Pancreas (tissue), 10 donors: Measurements from ENCODE around the gene ITIH3. TPM values are rescaled to one million over a fixed set of nuclear protein-coding genes. Genes with fewer than 3 reads are reported as not detected.

Experiments used
- ATAC-seq, 4 donors: fragments of 200-7000 bp; cut with Tn5 transposase; one replicate each; pipeline versions ENCODE4 v1.8.0 to v1.9.1; 2020; ENCODE audit warnings: mild to moderate bottlenecking in 4 of 4, moderate library complexity in 4 of 4
- DNase-seq, 6 donors: peaks; one replicate each; pipeline ENCODE4 v3.0.0-alpha.2; 2020
- FAIRE-seq: peaks from 2 replicates; lab custom pipeline; 2012; peaks lifted over from hg19 to GRCh38; lab: Jason Lieb, UNC
- H3K27ac ChIP-seq, 4 donors: fragments of 200-600 bp; sonication (generic); 1 replicate in 3 of 4; 2 replicates in 1 of 4; pipeline versions ENCODE4 v1.5.0 to v1.8.0; 2020
- H3K27me3 ChIP-seq, 4 donors: fragments of 200-600 bp; one replicate each; pipeline ENCODE4 v1.8.0; 2021
- H3K36me3 ChIP-seq, 3 donors: fragments of 200-600 bp; sonication (generic) in 1 of 3; one replicate each; pipeline versions ENCODE4 v1.5.0 to v1.8.0; 2020 to 2021
- H3K4me1 ChIP-seq, 3 donors: fragments of 200-600 bp; one replicate each; pipeline ENCODE4 v1.8.0; 2021
- H3K4me3 ChIP-seq, 4 donors: fragments of 200-600 bp; sonication (generic) in 2 of 4; one replicate each; pipeline versions ENCODE4 v1.5.0 to v1.8.0; 2020 to 2021
- H3K9me3 ChIP-seq, 4 donors: fragments of 200-600 bp; one replicate each; pipeline ENCODE4 v1.8.0; 2021
- CTCF ChIP-seq, 4 donors: fragments of 200-600 bp; sonication (generic) in 3 of 4; IDR thresholded peaks; one replicate each; pipeline versions ENCODE4 v1.5.0 to v1.8.0; 2021; ENCODE audit warnings: antibody characterized with exemption in 4 of 4
- WGBS, 2 donors: extraction: QIAGEN DNeasy Blood & Tissue Kit; methylation state at CpG; one replicate each; pipeline ENCODE4 v1.1.7; 2013; 5-methylcytosine and 5-hydroxymethylcytosine counted together
- intact Hi-C, 3 donors: fragments of 100-400 bp; cut with DNase I; formaldehyde crosslinking; loops; one replicate each; pipeline versions ENCODE4 v1.11.1 to v1.14.2; 2022
- polyA plus RNA-seq, 2 donors: library from polyadenylated mRNA; stranded (reverse); fragments of 200-250 nt; gene quantifications; one replicate each; pipeline ENCODE4 v1.2.3, GENCODE V29; 2013
- total RNA-seq, 6 donors: library from RNA; stranded (reverse); fragmentation: NEBNext Ultra II Directional in 4 of 6; extraction: Animal tissue kit (Norgen Biotek cat#: 25700) in 4 of 6; gene quantifications; one replicate each; pipeline versions ENCODE4 v1.2.1 to v1.2.4, GENCODE V29; 2021 to 2023
- donor health status: healthy with polysubstance abuse.
- donor health status: DM: no; HTN: no; CAD: no; lungs with moderate emphysema.
- donor health status: DM: no; HTN: no; CAD: no.
- donor health status: control.
- donor health status: control.
- donor health status: Bipolar disorder and iron deficiency.
- donor health status: DM: yes; HTN: yes; CAD: no.
- donor health status: DM: no; HTN: no; CAD: no.
- donor health status: DM: no; HTN: no; CAD: no.
- donor health status: DM: yes; HTN: yes; CAD: no.

Gene ITIH3
- total and polyA plus RNA-seq, 8 donors: 0.29 to 2.1 (median 1.3) TPM; not detected in 2

- DNase-seq: no peak
- Histone ChIP-seq H3K4me1 (no peaks in the 10 kb centered on the region), H3K27ac (no peak overlapping the region), H3K27me3 (no peaks in the 10 kb centered on the region), H3K36me3 (peaks cover 0 to 12% (median 0%) of the 10 kb centered on the region in 3 donors), H3K9me3 (no peaks in the 10 kb centered on the region), H3K4me3 (no peak overlapping the region)
- FAIRE-seq: no peak
- intact Hi-C loops: no loop called here
- WGBS, 2 donors: 65 to 68% methylated on average over 11 of the region's 11 CpGs
- peak in 3 of 4 donors; percentile 8 to 27 (median 11) for TF ChIP-seq CTCF (IDR thresholded peaks at IDR 0.05)
- ATAC-seq: peak in 2 of 4 donors; percentile 52 to 59
These were observed 26.1 kb downstream of the ITIH3 start for GRCh38 chr3:52820736-52821135.

GRCh38 chr3:52822363-52822762, 27.8 kb downstream of the ITIH3 start:
- 88% methylated on average over 5 of the region's 5 CpGs for WGBS, 2 donors
- no peak for FAIRE-seq
- Histone ChIP-seq H3K4me1 (peaks cover 0 to 3% (median 0%) of the 10 kb centered on the region in 3 donors), H3K9me3 (no peaks in the 10 kb centered on the region), H3K27ac (no peak overlapping the region), H3K36me3 (peaks cover 0 to 12% (median 0%) of the 10 kb centered on the region in 3 donors), H3K4me3 (no peak overlapping the region), H3K27me3 (no peaks in the 10 kb centered on the region)
- TF ChIP-seq CTCF (IDR thresholded peaks at IDR 0.05): no peak
- ATAC-seq: no peak
- no peak for DNase-seq
- intact Hi-C loops: no loop called here

- no peak for FAIRE-seq
- TF ChIP-seq CTCF (IDR thresholded peaks at IDR 0.05): no peak
- H3K9me3 ChIP-seq: no peaks in the 10 kb centered on the region
These were observed 29.4 kb downstream of the ITIH3 start for GRCh38 chr3:52824037-52824436.

GRCh38 chr3:52827441-52827840, 32.8 kb downstream of the ITIH3 start:
- H3K4me1 ChIP-seq: peaks cover 0 to 27% (median 0%) of the 10 kb centered on the region in 3 donors
- no peaks in the 10 kb centered on the region for H3K27me3 ChIP-seq
- 77 to 79% methylated on average over 9 of the region's 9 CpGs for whole genome bisulfite sequencing, 2 donors
- H3K4me3 ChIP-seq: no peak overlapping the region
- H3K9me3 ChIP-seq: no peaks in the 10 kb centered on the region
- ATAC-seq (peak in 2 of 4 donors; percentile 1 to 2), DNase-seq (no peak), FAIRE-seq (no peak)
- no peak for TF ChIP-seq CTCF (IDR thresholded peaks at IDR 0.05)
- H3K27ac ChIP-seq: peak overlapping the region in 2 of 4 donors; percentile 9 to 50
- H3K36me3 ChIP-seq: peaks cover 0 to 12% (median 0%) of the 10 kb centered on the region in 3 donors
- intact Hi-C loops: no loop called here

More at GRCh38 chr3:52824037-52824436, 29.4 kb downstream of the ITIH3 start:
- Histone ChIP-seq H3K27ac (no peak overlapping the region), H3K4me3 (no peak overlapping the region), H3K4me1 (peaks cover 0 to 10% (median 0%) of the 10 kb centered on the region in 3 donors), H3K27me3 (no peaks in the 10 kb centered on the region), H3K36me3 (peaks cover 0 to 12% (median 0%) of the 10 kb centered on the region in 3 donors)
- no peak for ATAC-seq
- no peak for DNase-seq
- WGBS, 2 donors: 94 to 95% methylated on average over 10 of the region's 10 CpGs
- intact Hi-C loops: no loop called here

GRCh38 chr3:52827866-52828376, 33.3 kb downstream of the ITIH3 start:
- Histone ChIP-seq H3K4me1 (peaks cover 0 to 27% (median 0%) of the 10 kb centered on the region in 3 donors), H3K4me3 (no peak overlapping the region), H3K27me3 (no peaks in the 10 kb centered on the region), H3K27ac (peak overlapping the region in 2 of 4 donors; percentile 9 to 50), H3K36me3 (peaks cover 0 to 9% (median 0%) of the 10 kb centered on the region in 3 donors), H3K9me3 (no peaks in the 10 kb centered on the region)
- intact Hi-C loops: no loop called here
- WGBS, 2 donors: 30 to 35% methylated on average over 10 of the region's 10 CpGs
- TF ChIP-seq CTCF (IDR thresholded peaks at IDR 0.05): peak in 1 of 4 donors; percentile 21
- FAIRE-seq (no peak), DNase-seq (peak; percentile 63 to 82 (median 75)), ATAC-seq (peak; percentile 78 to 87 (median 82))
